Gastrocnemius medialis (tissue), 4 donors: ENCODE measurements around the gene DNAJB4.

ENCODE experiments used
- CTCF ChIP-seq, 5 experiments: fragments of 450-650 bp in 3 of 5; fragments of 200-600 bp in 2 of 5; sonication (generic) in 2 of 5; IDR thresholded peaks in 4 of 5; conservative IDR thresholded peaks in 1 of 5; 1 replicate in 4 of 5; 2 replicates in 1 of 5; pipeline ENCODE4 v1.5.1; 2016 to 2019; ENCODE audit warnings: antibody characterized with exemption in 5 of 5, mild to moderate bottlenecking in 3 of 5, moderate library complexity in 3 of 5
- POLR2A ChIP-seq, 2 donors: fragments of 450-650 bp; IDR thresholded peaks; one replicate each; pipeline ENCODE4 v1.6.1; 2017; ENCODE audit warnings: antibody characterized with exemption in 2 of 2, mild to moderate bottlenecking in 2 of 2, moderate library complexity in 2 of 2

GRCh38 chr1:77987919-77988318 is 16.8 kb upstream of the DNAJB4 start:
- TF ChIP-seq POLR2A (IDR thresholded peaks at IDR 0.05) (no peak), CTCF (IDR thresholded peaks at IDR 0.05 in 4 of 5, conservative IDR thresholded peaks at IDR 0.05 in 1 of 5) (no peak)
